NT2/D1 (cell line): Measurements from ENCODE around the gene NRAS.

ENCODE experiments used
- YY1 ChIP-seq: IDR thresholded peaks from 2 replicates; pipeline ENCODE4 v1.6.1; 2011; ENCODE audit not compliant: insufficient read length, insufficient read depth
- ZNF274 ChIP-seq: IDR thresholded peaks from 2 replicates; pipeline ENCODE4 v1.6.1; 2011; ENCODE audit warnings: mild to moderate bottlenecking, low read depth, low read length

DNA sequence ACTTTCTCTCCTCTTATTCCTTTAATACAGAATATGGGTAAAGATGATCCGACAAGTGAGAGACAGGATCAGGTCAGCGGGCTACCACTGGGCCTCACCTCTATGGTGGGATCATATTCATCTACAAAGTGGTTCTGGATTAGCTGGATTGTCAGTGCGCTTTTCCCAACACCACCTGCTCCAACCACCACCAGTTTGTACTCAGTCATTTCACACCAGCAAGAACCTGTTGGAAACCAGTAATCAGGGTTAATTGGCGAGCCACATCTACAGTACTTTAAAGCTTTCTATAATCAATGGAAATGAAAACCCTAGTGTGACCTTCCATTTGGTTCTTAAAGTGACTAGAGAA lies 643 bp downstream of the NRAS start:
- TF ChIP-seq YY1: no peak
- TF ChIP-seq ZNF274: no peak
